HG03095 (cell line): ENCODE measurements around the gene ELMO3.

Experiments used
- ATAC-seq: cut with Tn5 transposase; IDR thresholded peaks from one replicate; pipeline ENCODE4 v1.9.1; 2021; ENCODE audit warnings: moderate library complexity; ENCODE audit not compliant: unreplicated experiment

The ELMO3 gene

DNA sequence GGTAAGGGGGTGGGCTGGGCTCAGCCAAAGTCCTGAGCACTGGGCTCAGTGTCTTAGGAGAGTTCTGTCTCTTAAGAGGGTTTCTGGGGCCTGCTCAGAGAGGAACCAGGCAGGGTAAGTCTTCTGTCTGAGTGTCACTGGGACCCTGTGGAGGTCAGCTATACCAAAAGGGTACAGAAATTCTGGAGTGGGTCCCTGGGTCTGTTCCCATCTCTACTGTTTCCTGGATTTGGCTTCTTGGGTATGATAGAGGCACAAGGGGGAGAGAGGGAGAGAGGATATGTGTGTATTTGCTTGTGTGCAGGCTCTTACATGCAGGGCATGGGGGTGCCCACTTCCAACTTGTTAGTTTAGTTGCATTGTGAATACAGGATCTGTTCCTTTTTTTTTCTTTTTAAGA is 5.4 kb upstream of the ELMO3 start:
- no peak for ATAC-seq

GRCh38 chr16:67194260-67194659 is 4.7 kb upstream of the ELMO3 start:
- no peak for ATAC-seq

- ATAC-seq, result no peak
Observed at GRCh38 chr16:67195676-67196075, 3.3 kb upstream of the ELMO3 start.

- ATAC-seq, result no peak
Observed at GRCh38 chr16:67196881-67197280, 2.0 kb upstream of the ELMO3 start.

GRCh38 chr16:67197704-67198103 is 1.2 kb upstream of the ELMO3 start:
- no peak for ATAC-seq

DNA sequence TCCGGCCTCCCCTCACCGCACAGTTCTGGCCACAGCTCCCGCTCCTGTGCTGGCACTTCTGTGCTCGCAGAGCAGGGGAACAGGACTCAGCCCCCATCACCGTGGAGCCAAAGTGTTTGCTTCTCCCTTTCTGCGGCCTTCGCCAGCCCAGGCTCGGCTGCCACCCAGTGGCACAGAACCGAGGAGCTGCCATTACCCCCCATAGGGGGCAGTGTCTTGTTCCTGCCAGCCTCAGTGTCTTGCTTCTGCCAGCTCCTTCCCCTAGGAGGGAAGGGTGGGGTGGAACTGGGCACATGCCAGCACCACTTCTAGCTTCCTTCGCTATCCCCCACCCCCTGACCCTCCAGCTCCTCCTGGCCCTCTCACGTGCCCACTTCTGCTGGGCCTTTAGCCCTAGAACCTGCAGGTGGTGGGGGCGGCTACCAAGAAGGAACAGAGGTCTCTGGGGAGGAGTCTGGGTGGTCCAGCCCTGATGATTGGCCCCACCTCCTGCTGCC is 645 bp upstream of the ELMO3 start:
- ATAC-seq, result no peak

GRCh38 chr16:67199808-67200198 is 872 bp downstream of the ELMO3 start:
- ATAC-seq, result no peak

DNA sequence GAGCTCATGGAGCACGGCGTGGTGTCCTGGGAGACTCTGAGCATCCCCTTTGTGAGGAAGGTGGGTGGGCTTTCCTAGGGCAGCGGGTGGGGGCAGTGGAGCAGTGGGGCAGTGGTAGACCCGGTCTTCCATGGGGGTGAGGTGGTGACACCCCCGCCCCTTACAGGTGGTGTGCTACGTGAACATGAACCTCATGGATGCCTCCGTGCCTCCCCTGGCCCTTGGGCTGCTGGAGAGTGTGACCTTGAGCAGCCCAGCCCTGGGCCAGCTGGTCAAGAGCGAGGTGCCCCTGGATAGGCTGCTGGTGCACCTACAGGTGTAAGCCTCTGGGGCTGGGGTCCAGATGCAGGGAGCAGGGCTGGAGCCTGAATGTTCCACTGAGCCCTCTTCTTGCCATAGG is 1.6 kb downstream of the ELMO3 start:
- no peak for ATAC-seq

DNA sequence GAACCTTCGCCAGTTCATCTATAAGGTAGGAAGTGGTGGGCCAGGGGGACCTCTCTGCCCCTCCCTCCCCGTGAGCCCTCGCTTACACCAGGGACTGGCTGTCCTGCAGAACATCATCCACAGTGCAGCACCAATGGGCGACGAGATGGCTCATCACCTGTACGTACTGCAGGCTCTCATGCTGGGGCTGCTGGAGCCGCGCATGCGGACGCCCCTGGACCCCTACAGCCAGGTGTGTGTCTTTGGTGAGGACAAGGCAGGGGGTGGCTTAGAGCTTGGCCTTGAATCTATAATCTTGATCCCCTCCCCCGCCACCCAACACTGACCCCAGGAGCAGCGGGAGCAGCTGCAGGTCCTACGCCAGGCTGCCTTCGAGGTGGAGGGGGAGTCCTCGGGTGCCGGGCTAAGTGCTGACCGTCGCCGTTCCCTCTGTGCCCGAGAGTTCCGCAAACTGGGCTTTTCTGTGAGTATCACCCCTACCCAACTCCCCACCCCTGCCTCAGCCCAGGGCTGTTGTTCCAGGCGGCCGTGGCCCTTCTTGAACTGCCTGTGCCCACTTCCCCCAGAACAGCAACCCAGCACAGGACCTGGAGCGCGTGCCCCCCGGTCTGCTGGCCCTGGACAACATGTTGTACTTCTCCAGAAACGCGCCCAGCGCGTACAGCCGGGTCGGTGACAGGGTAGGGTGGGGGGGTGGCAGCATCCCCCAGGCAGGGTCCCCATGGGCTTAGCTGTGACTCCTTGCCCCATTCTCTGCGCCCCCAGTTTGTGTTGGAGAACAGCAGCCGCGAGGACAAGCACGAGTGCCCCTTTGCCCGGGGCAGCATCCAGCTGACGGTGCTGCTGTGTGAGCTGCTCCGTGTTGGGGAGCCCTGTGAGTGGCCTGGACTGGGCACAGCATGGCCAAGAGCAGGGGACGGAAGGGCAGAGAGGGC is 2.7 kb downstream of the ELMO3 start:
- ATAC-seq, result no peak

- no peak for ATAC-seq
Observed at GRCh38 chr16:67202426-67202825, 3.5 kb downstream of the ELMO3 start.

- ATAC-seq, result no peak
Observed at GRCh38 chr16:67202956-67203493, 4.1 kb downstream of the ELMO3 start.

DNA sequence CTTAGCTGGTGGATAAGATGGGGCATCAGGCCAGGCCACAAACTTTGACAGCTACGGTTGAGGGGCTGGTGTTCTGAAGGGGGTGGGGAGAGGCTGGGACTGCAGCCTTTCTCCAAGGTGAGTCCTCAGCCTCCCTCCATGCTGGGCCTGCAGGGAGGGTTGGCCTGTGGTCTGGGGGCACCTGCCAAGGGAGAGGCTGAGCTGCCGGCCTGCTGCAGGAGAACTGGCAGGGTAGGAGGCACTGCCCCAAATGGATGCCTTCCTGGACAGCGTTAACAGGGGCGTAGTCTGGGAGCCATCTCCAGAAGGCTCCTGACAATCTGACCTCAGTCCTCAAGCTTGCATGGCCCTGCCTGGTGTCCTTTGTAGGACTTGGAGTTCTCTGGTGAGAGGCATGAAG is 5.1 kb downstream of the ELMO3 start:
- ATAC-seq, result no peak

DNA sequence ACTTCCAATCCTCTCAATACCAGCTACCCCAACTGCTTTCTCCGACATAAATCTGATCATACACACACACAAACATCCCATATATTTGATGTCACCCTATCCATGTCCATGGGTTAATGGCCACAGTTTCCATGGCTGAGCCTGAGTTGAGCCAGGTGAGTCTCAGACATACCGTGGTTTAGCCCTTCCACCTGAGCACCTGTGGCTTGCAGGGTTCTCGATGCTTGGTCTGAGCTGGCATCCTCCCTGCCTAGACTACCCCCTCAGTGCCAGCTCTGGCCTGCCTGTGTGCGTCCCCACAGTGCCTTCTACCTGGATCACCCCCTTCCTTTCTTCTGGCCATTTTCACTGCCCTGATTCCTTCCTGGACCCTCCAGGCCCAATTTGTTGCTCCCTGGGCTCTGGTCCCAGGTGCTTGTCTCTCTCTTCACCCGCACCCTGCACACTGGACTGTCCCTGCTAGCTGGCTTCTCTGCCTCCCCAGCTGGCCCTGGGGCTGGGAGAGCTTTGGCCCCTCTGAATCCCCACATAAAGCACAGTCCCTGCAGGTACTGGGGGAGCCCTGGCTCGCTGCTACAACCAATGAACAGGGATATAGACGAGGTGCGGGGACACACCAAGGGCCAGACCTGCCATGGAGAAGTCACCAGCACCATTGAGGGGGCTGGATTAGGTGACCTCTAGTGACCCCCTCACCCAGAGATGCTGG is 7.4 kb downstream of the ELMO3 start:
- ATAC-seq, result no peak

DNA sequence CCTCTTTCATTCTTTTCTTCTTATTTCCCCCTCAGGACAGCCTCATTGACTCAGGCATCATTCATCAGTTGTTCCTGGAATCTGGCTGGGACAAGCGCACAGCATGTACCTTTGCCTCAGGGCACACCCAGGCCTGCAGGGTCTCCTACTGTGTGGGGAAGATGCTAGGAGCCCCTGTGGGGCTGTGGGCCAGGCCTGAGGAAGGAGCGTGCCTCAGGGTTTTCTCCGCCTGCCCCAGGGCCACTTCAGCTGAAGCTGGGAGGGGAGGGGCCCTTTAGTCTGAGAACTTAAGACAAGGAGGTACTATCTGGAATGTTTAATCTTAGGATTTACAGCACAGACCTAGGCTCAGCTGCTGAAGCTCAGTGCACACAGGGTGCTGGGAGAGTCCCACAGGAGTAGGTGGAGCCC is 7.9 kb downstream of the ELMO3 start:
- no peak for ATAC-seq

DNA sequence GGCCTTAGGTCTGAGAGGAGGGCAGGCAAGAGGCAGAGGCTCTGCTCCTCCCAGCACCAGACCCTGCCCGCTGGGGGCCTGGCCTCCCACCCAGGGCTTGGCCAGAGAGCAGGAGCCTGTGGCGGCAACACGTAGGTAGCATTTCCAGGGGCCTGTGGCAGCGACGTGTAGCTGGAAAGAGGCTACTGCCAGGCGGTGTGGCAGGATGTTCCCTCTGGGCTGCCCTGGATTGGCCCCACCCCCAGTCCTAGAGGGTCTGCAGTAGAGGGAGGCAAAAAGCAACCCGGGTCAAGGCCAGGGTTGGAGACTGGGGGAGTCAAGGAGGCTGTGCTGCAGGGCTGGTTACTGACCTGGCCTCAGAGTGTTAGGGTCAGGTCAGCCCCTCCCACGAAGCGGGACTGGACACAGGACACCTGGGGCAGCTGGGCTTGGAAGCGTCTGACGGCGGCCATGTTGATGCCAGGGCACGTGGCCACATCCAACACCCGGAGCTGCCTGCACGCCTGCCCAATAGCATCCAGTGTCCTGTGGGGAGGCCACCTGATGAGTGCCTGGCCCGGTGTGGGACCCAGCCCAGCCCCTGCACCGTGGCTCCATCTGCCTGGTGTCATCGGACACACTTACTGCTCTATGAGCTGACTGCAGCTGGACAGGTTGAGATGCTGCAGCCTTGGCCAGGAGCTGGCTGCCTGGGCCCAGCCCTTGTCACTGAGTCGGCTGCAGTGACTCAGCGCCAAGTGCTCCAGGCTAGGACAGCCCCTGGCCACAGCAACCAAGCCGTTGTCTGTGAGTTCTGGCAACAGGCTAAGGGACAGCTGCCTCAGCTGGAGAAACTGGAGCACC is 8.5 kb downstream of the ELMO3 start:
- no peak for ATAC-seq

GRCh38 chr16:67208154-67208896 is 9.4 kb downstream of the ELMO3 start:
- no peak for ATAC-seq

- ATAC-seq, result no peak
Observed at GRCh38 chr16:67209565-67209964, 10.6 kb downstream of the ELMO3 start.

DNA sequence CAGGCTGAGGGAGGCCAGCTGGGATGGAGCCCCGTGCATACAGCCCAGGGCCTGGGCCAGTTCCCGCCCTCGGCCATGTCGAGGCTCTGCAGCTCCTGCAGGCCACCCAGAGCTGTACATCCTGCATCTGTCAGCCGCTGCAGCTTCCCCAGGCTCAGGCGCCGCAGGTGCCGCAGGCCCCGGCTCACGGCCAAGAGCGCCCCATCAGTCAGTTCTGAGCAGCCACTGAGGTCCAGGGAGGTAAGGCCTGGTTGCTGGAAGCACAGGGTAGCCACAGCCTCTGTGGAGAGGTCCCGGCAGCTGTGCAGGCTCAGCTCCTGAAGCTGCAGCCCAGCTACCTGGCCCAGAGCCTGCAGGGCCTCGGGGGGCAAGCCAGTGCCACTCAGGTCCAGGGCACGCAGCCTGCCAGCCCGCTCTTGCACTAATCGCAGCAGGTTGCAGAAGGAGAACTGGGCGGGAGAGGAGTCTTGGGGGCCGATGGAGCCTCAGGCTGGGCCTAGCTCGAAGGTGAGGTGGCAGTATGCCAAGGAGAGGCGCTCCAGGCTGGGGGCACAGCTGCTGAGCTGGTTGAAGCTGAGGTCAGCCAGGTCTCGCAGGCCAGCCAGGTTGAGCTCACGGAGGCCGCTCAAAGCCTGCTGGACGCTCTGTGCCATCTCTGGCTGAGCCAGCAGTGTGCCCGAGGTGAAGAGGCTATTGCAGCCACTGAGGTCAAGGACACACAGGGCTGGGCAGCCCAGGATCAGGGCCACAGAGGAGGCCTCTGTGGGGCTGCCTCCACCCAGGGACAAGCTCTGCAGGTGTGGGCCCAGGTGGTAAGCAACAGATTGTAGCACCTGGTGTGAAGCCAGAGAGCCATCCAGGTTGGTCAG is 11.4 kb downstream of the ELMO3 start:
- ATAC-seq, result no peak

GRCh38 chr16:67211674-67212073 is 12.7 kb downstream of the ELMO3 start:
- no peak for ATAC-seq
